ENCODE results near the gene SLC16A10.

GRCh38 chr6:111265842-111266241 lies 178.5 kb downstream of the SLC16A10 start:
- no peak for TF ChIP-seq CTCF (IDR thresholded peaks at IDR 0.05)
- no peak for TF ChIP-seq POLR2A (IDR thresholded peaks at IDR 0.05; ENCODE audit: low read depth)
- no peak for TF ChIP-seq EP300 (IDR thresholded peaks at IDR 0.05)
- TF ChIP-seq POLR2AphosphoS5 (IDR thresholded peaks at IDR 0.05): no peak
